Measurements from ENCODE around the gene CFAP119. TPM values are rescaled to one million over a fixed set of nuclear protein-coding genes. Genes with fewer than 3 reads are reported as not detected.

Gene CFAP119
- total RNA-seq, 4 donors from 2014 or later = 9.6 to 24.7 (median 15.5) TPM

DNA sequence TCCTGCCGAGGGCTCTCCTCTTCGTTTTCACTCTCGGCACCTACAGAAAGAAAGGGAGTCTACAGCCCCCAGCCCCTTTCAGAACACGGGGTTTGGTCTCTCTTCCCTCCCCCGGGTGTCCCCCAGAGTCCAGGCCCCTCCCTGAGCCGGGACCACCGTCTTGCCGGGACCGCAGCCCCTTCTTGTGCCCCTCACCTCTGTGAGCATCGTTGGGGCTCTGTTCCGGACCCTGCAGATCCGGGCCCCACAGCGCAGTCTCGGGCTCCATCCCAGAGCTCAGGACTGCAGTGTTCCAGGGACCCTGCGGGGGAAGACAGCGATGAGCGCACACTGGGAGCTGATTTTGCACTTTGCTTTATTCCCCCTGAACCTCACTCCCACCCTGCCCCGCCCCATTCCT lies 22.4 kb upstream of the CFAP119 start:
- Histone ChIP-seq H3K27me3 (no peaks in the 10 kb centered on the region), H3K9me3 (no peaks in the 10 kb centered on the region), H3K36me3 (peaks cover 22 to 26% of the 10 kb centered on the region in 2 donors), H3K27ac (no peak overlapping the region), H3K4me3 (replicated peaks in 1 of 3) (no peak overlapping the region), H3K4me1 (peaks cover 12 to 13% of the 10 kb centered on the region in 2 donors)
- WGBS, 2 donors = 93 to 94% methylated on average over 18 of the region's 18 CpGs
- DNase-seq = no peak
- TF ChIP-seq, protein P1, sequence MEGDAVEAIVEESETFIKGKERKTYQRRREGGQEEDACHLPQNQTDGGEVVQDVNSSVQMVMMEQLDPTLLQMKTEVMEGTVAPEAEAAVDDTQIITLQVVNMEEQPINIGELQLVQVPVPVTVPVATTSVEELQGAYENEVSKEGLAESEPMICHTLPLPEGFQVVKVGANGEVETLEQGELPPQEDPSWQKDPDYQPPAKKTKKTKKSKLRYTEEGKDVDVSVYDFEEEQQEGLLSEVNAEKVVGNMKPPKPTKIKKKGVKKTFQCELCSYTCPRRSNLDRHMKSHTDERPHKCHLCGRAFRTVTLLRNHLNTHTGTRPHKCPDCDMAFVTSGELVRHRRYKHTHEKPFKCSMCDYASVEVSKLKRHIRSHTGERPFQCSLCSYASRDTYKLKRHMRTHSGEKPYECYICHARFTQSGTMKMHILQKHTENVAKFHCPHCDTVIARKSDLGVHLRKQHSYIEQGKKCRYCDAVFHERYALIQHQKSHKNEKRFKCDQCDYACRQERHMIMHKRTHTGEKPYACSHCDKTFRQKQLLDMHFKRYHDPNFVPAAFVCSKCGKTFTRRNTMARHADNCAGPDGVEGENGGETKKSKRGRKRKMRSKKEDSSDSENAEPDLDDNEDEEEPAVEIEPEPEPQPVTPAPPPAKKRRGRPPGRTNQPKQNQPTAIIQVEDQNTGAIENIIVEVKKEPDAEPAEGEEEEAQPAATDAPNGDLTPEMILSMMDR (IDR thresholded peaks at IDR 0.05) = no peak
- TF ChIP-seq POLR2A (IDR thresholded peaks at IDR 0.05) = no peak
- intact Hi-C loops (cut with DNase I) = no loop called here

DNA sequence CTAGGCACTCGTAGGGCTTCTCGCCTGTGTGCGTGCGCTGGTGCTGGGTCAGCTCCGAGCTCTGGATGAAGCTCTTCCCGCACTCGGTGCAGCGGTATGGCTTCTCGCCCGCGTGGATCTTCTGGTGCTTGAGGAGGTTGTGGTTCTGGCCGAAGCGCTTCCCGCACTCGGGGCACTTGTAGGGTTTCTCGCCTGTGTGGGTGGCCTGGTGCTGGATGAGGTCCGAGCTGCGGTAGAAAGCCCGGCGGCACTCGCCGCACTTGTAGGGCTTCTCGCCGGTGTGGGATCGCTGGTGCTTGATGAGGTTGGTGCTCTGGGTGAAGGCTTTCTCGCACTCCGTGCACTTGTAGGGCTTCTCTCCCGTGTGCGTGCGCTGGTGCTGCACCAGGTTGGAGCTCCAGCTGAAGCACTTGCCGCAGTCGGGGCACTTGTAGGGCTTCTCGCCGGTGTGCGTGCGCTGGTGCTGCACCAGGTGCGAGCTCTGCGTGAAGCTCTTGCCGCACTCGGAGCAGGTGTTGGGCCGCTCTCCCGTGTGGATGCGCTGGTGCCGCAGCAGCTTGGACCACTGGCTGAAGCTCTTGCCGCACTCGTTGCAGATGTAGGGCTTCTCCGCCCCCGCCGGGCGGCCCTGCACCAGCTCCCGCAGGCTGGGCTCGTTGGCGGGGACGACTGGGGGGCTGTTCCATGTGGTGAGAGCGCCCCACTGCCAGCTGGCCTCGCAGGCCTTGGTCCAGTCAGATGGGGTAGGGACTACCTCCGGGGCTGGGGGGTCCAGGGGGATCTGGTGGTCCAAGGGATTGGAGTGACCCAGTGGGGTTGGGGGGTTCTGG lies 21.6 kb upstream of the CFAP119 start:
- TF ChIP-seq, protein P1 (IDR thresholded peaks at IDR 0.05) = no peak
- TF ChIP-seq POLR2A (IDR thresholded peaks at IDR 0.05) = no peak
- WGBS, 2 donors = 96% methylated on average over 40 of the region's 57 CpGs; no CpG with 5 or more reads in 1 of the 2 donors
- Histone ChIP-seq H3K9me3 (no peaks in the 10 kb centered on the region), H3K4me3 (replicated peaks in 1 of 3) (no peak overlapping the region), H3K4me1 (peaks cover 12 to 13% of the 10 kb centered on the region in 2 donors), H3K27ac (no peak overlapping the region), H3K36me3 (peaks cover 22 to 26% of the 10 kb centered on the region in 2 donors), H3K27me3 (no peaks in the 10 kb centered on the region)
- intact Hi-C loops (cut with DNase I) = no loop called here
- DNase-seq = no peak

DNA sequence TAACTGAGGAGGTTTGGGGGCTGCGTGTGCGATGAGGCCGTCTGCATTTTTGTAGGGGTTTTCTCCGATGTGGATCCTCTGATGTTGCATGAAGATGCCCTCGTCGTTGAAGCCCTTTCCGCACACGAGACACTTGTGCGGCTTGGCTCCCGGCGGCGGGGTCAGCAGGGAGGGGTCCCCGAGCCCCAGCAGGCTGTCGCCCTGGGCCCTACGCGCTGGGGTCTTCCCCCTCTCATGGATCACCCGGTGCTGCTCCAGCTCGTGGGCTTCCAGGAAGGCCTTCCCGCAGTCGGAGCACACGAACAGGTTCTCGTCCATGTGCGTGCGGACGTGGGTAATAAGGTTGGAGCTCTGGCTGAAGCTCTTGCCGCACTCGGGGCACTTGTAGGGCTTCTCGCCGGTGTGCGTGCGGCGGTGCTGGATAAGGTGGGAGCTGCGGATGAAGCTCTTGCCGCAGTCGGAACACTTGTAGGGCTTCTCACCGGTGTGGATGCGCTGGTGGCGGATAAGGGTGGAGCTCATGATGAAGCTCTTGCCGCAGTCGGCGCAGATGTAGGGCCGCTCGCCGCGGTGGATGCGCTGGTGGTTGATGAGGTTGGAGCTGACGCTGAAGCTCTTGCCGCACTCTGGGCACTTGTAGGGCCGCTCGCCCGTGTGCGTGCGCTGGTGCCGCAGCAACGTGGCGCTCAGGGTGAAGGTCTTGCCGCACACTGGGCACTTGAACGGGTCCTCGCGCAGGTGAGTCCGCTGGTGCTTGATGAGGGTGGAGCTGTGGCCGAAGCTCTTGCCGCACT lies 20.8 kb upstream of the CFAP119 start:
- no peak for DNase-seq
- TF ChIP-seq, protein P1 (IDR thresholded peaks at IDR 0.05) = no peak
- TF ChIP-seq POLR2A (IDR thresholded peaks at IDR 0.05) = no peak
- Histone ChIP-seq H3K4me1 (peaks cover 9% of the 10 kb centered on the region in 2 donors), H3K4me3 (replicated peaks in 1 of 3) (no peak overlapping the region), H3K36me3 (peaks cover 22 to 26% of the 10 kb centered on the region in 2 donors), H3K9me3 (no peaks in the 10 kb centered on the region), H3K27me3 (no peaks in the 10 kb centered on the region), H3K27ac (no peak overlapping the region)
- WGBS, 2 donors = 93 to 96% methylated on average over 45 to 59 of the region's 63 CpGs
- intact Hi-C loops (cut with DNase I) = no loop called here

DNA sequence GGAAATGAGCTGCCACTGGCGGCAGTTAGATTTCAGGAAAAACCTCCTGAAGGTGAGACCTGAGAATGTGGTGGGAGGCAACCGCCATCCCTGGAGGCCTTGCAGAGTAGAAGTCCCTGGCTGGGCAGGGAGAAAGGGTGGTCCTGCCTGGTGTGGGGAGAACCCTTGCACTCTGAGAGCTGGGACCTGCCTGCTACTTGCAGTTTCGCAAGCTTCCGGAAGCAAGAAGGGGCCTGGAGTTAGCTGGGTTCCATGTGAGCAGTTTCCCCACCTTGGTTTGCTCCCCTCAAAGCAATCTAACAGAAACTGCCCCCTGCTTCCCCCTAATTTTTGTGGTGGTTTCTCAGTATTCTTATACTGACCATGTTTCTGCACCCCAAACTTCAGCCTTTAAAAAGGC lies 18.7 kb upstream of the CFAP119 start:
- H3K27ac ChIP-seq = no peak overlapping the region
- 84 to 91% methylated on average over 4 of the region's 4 CpGs for whole genome bisulfite sequencing, 2 donors
- intact Hi-C loops (cut with DNase I) = no loop called here

DNA sequence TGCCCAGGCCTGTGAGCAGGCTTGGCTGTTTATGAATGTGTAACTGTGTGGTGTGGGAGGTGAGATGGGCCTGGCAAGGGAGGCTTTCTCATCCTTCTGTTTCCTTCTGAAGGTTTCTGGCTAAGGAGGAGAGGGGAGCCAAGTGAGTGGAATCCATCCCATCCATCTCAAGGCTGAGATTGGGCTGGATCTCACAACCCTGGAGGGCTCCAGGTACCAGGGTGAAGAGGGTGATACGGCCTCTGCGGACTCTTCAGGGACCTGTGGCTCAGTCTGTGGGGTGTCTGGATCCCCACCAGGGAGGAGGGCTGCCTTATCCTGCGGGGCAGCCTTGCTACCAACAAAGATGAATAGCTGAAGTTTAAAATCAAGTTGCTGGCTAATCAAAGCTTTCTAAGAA lies 18.2 kb upstream of the CFAP119 start:
- DNase-seq = no peak
- Histone ChIP-seq H3K4me1 (peaks cover 6 to 9% of the 10 kb centered on the region in 2 donors), H3K27ac (no peak overlapping the region), H3K4me3 (replicated peaks in 1 of 3) (no peak overlapping the region), H3K36me3 (peaks cover 22 to 26% of the 10 kb centered on the region in 2 donors), H3K27me3 (no peaks in the 10 kb centered on the region), H3K9me3 (no peaks in the 10 kb centered on the region)
- intact Hi-C loops (cut with DNase I) = no loop called here
- 91 to 93% methylated on average over 3 of the region's 3 CpGs for WGBS, 2 donors
- no peak for TF ChIP-seq POLR2A (IDR thresholded peaks at IDR 0.05)
- TF ChIP-seq, protein P1 (IDR thresholded peaks at IDR 0.05) = no peak

More for the DNA sequence above, 18.7 kb upstream of the CFAP119 start:
- TF ChIP-seq POLR2A (IDR thresholded peaks at IDR 0.05) = no peak
- Histone ChIP-seq H3K4me1 (peaks cover 4 to 6% of the 10 kb centered on the region in 2 donors), H3K4me3 (replicated peaks in 1 of 3) (no peak overlapping the region), H3K9me3 (no peaks in the 10 kb centered on the region), H3K36me3 (peaks cover 22 to 26% of the 10 kb centered on the region in 2 donors), H3K27me3 (no peaks in the 10 kb centered on the region)
- no peak for DNase-seq

Measured in thyroid gland (tissue), 4 donors.